Activated effector memory CD4-positive, alpha-beta T cell treated with anti-CD3 and anti-CD28 coated beads, Interleukin-2, amount 50 U/mL, for 16 hours (primary cell): Measurements from ENCODE around the gene HERC2.
"Not testable (repeated sequence)": the region's sequence is repeated elsewhere in the genome, so short reads cannot be mapped to it uniquely, and the experiment has no call there.

Experiments
- DNase-seq: peaks from one replicate; pipeline ENCODE4 v3.0.0-alpha.2; 2020

Gene HERC2

GRCh38 chr15:28125673-28126651, 196.0 kb downstream of the HERC2 start:
- no peak for DNase-seq

GRCh38 chr15:28124841-28125240, 197.1 kb downstream of the HERC2 start:
- peak; percentile 58 for DNase-seq

- DNase-seq: peak; percentile 81
Observed at GRCh38 chr15:28123408-28124023, 198.5 kb downstream of the HERC2 start.

- no peak for DNase-seq
Observed at GRCh38 chr15:28122038-28122949, 199.7 kb downstream of the HERC2 start.

- not testable (repeated sequence) for DNase-seq
Observed at GRCh38 chr15:28121577-28121976, 200.4 kb downstream of the HERC2 start.

- DNase-seq: no peak
Observed at GRCh38 chr15:28120359-28120640, 201.7 kb downstream of the HERC2 start.

GRCh38 chr15:28118531-28118930, 203.4 kb downstream of the HERC2 start:
- DNase-seq: no peak

- no peak for DNase-seq
Observed at GRCh38 chr15:28118083-28118482, 203.9 kb downstream of the HERC2 start.

GRCh38 chr15:28117432-28117990, 204.5 kb downstream of the HERC2 start:
- no peak for DNase-seq

- DNase-seq: no peak
Observed at GRCh38 chr15:28116521-28117431, 205.2 kb downstream of the HERC2 start.

GRCh38 chr15:28115871-28116270, 206.1 kb downstream of the HERC2 start:
- no peak for DNase-seq

- DNase-seq: no peak
Observed at GRCh38 chr15:28114721-28115622, 207.0 kb downstream of the HERC2 start.

GRCh38 chr15:28114114-28114455, 207.9 kb downstream of the HERC2 start:
- DNase-seq: no peak

GRCh38 chr15:28113394-28114113, 208.4 kb downstream of the HERC2 start:
- DNase-seq: no peak

- no peak for DNase-seq
Observed at GRCh38 chr15:28112962-28113361, 209.0 kb downstream of the HERC2 start.

GRCh38 chr15:28112101-28112760, 209.7 kb downstream of the HERC2 start:
- no peak for DNase-seq

- DNase-seq: no peak
Observed at GRCh38 chr15:28111543-28111942, 210.4 kb downstream of the HERC2 start.

GRCh38 chr15:28110481-28110881, 211.5 kb downstream of the HERC2 start:
- no peak for DNase-seq

GRCh38 chr15:28109626-28110455, 212.1 kb downstream of the HERC2 start:
- no peak for DNase-seq
